ENCODE data around the gene PITPNC1. TPM values are rescaled to one million over a fixed set of nuclear protein-coding genes. Genes with fewer than 3 reads are reported as not detected.

The PITPNC1 gene
- total RNA-seq, 1 experiment from 2014 or later, result 4.2 TPM

GRCh38 chr17:67563692-67564228 is 186.7 kb downstream of the PITPNC1 start:
- Mint-ChIP-seq H3K27me3 (ENCODE audit: insufficient read depth, unreplicated experiment) (no peaks in the 10 kb centered on the region), H3K4me1 (ENCODE audit: low read depth, unreplicated experiment) (no peaks in the 10 kb centered on the region), H3K27ac (ENCODE audit: unreplicated experiment) (no peak overlapping the region), H3K36me3 (ENCODE audit: insufficient read depth, unreplicated experiment) (no peaks in the 10 kb centered on the region), H3K4me3 (ENCODE audit: unreplicated experiment) (no peak overlapping the region), H3K9me3 (ENCODE audit: unreplicated experiment) (peaks cover 12% of the 10 kb centered on the region)
- no peaks in the 10 kb centered on the region for H3K27me3 ChIP-seq (replicated peaks; ENCODE audit: control insufficient read depth, insufficient read depth, low read length)
- no peaks in the 10 kb centered on the region for H3K4me1 ChIP-seq
- no peak for DNase-seq
- intact Hi-C loops (cut with micrococcal nuclease; ENCODE audit: unreplicated experiment), result no loop called here
- H3K9me3 ChIP-seq, result no peaks in the 10 kb centered on the region
- no peak overlapping the region for H3K4me3 ChIP-seq (ENCODE audit: low read depth, low read length)
- CTCF ChIA-PET, result no interaction called here
- BruUV-seq (replicated peaks), result no TSS peak
- no peaks in the 10 kb centered on the region for H3K36me3 ChIP-seq (ENCODE audit: control insufficient read depth, insufficient read depth, low read length)
- POLR2A ChIA-PET, result no interaction called here
- TF ChIP-seq CTCF (IDR thresholded peaks at IDR 0.05; ENCODE audit: insufficient read depth in 1 of 2, low read depth in 1 of 2, low read length in 1 of 2, severe bottlenecking in 1 of 2, unreplicated experiment in 1 of 2), result no peak

GRCh38 chr17:67565068-67565467 is 188.0 kb downstream of the PITPNC1 start:
- H3K36me3 Mint-ChIP-seq (ENCODE audit: insufficient read depth, unreplicated experiment), result no peaks in the 10 kb centered on the region
- no peak overlapping the region for H3K27ac Mint-ChIP-seq (ENCODE audit: unreplicated experiment)
- Histone ChIP-seq H3K4me3 (ENCODE audit: low read depth, low read length) (no peak overlapping the region), H3K27me3 (replicated peaks; ENCODE audit: control insufficient read depth, insufficient read depth, low read length) (no peaks in the 10 kb centered on the region), H3K36me3 (ENCODE audit: control insufficient read depth, insufficient read depth, low read length) (no peaks in the 10 kb centered on the region), H3K4me1 (no peaks in the 10 kb centered on the region), H3K9me3 (no peaks in the 10 kb centered on the region)
- H3K9me3 Mint-ChIP-seq (ENCODE audit: unreplicated experiment), result peaks cover 12% of the 10 kb centered on the region
- peaks cover 7% of the 10 kb centered on the region for H3K27me3 Mint-ChIP-seq (ENCODE audit: insufficient read depth, unreplicated experiment)
- intact Hi-C loops (cut with micrococcal nuclease; ENCODE audit: unreplicated experiment), result no loop called here
- H3K4me1 Mint-ChIP-seq (ENCODE audit: low read depth, unreplicated experiment), result no peaks in the 10 kb centered on the region
- no TSS peak for BruUV-seq (replicated peaks)
- ChIA-PET CTCF (no interaction called here), POLR2A (no interaction called here)
- DNase-seq, result no peak
- TF ChIP-seq CTCF (IDR thresholded peaks at IDR 0.05; ENCODE audit: insufficient read depth in 1 of 2, low read depth in 1 of 2, low read length in 1 of 2, severe bottlenecking in 1 of 2, unreplicated experiment in 1 of 2), result no peak
- no peak overlapping the region for H3K4me3 Mint-ChIP-seq (ENCODE audit: unreplicated experiment)

GRCh38 chr17:67566656-67567055 is 189.6 kb downstream of the PITPNC1 start:
- POLR2A ChIA-PET, result no interaction called here
- Histone ChIP-seq H3K36me3 (ENCODE audit: control insufficient read depth, insufficient read depth, low read length) (no peaks in the 10 kb centered on the region), H3K27me3 (replicated peaks; ENCODE audit: control insufficient read depth, insufficient read depth, low read length) (no peaks in the 10 kb centered on the region), H3K4me1 (no peaks in the 10 kb centered on the region), H3K4me3 (ENCODE audit: low read depth, low read length) (no peak overlapping the region), H3K9me3 (no peaks in the 10 kb centered on the region)
- intact Hi-C loops (cut with micrococcal nuclease; ENCODE audit: unreplicated experiment), result no loop called here
- Mint-ChIP-seq H3K9me3 (ENCODE audit: unreplicated experiment) (peaks cover 12% of the 10 kb centered on the region), H3K36me3 (ENCODE audit: insufficient read depth, unreplicated experiment) (no peaks in the 10 kb centered on the region), H3K4me1 (ENCODE audit: low read depth, unreplicated experiment) (no peaks in the 10 kb centered on the region), H3K27ac (ENCODE audit: unreplicated experiment) (no peak overlapping the region), H3K27me3 (ENCODE audit: insufficient read depth, unreplicated experiment) (peaks cover 7% of the 10 kb centered on the region), H3K4me3 (ENCODE audit: unreplicated experiment) (no peak overlapping the region)
- CTCF ChIA-PET, result no interaction called here
- no peak for DNase-seq
- TF ChIP-seq CTCF (IDR thresholded peaks at IDR 0.05; ENCODE audit: insufficient read depth in 1 of 2, low read depth in 1 of 2, low read length in 1 of 2, severe bottlenecking in 1 of 2, unreplicated experiment in 1 of 2), result no peak
- no TSS peak for BruUV-seq (replicated peaks)
